Immature natural killer cell (primary cell): ENCODE measurements around the gene SRP14. TPM values are rescaled to one million over a fixed set of nuclear protein-coding genes. Genes with fewer than 3 reads are reported as not detected.

Experiments used
- DNase-seq, 3 donors: peaks; one replicate each; pipeline ENCODE4 v3.0.0; 2022; ENCODE audit warnings: mixed read lengths in 1 of 3
- H3K27ac Mint-ChIP-seq, 6 donors: one replicate each; pipeline ENCODE4 v1.8.0; 2020; ENCODE audit warnings: mixed read lengths in 6 of 6, mild to moderate bottlenecking in 5 of 6, inconsistent platforms in 4 of 6, moderate library complexity in 3 of 6
- H3K27me3 Mint-ChIP-seq, 3 donors: one replicate each; pipeline ENCODE4 v1.8.0; 2020 to 2021; ENCODE audit warnings: low read depth in 3 of 3, mild to moderate bottlenecking in 3 of 3, mixed read lengths in 3 of 3, moderate library complexity in 3 of 3, inconsistent platforms in 1 of 3
- H3K36me3 Mint-ChIP-seq, 3 donors: one replicate each; pipeline ENCODE4 v1.8.0; 2020; ENCODE audit warnings: mixed read lengths in 3 of 3, inconsistent platforms in 2 of 3, mild to moderate bottlenecking in 2 of 3
- H3K4me1 Mint-ChIP-seq, 2 donors: one replicate each; pipeline ENCODE4 v1.8.0; 2020; ENCODE audit warnings: inconsistent platforms in 2 of 2, mild to moderate bottlenecking in 2 of 2, mixed read lengths in 2 of 2, moderate library complexity in 1 of 2
- H3K4me3 Mint-ChIP-seq, 5 donors: one replicate each; pipeline ENCODE4 v1.8.0; 2020; ENCODE audit warnings: mild to moderate bottlenecking in 5 of 5, mixed read lengths in 5 of 5, inconsistent platforms in 3 of 5, moderate library complexity in 3 of 5
- H3K9me3 Mint-ChIP-seq, 6 donors: one replicate each; pipeline ENCODE4 v1.8.0; 2020; ENCODE audit warnings: mild to moderate bottlenecking in 6 of 6, mixed read lengths in 6 of 6, inconsistent platforms in 4 of 6, moderate library complexity in 3 of 6
- polyA plus RNA-seq, 3 donors: library from polyadenylated mRNA; unstranded; fragments of 300-500 nt; fragmentation: Illumina TruSeq; gene quantifications; one replicate each; pipeline ENCODE4 v1.2.3, GENCODE V29; 2021

Gene SRP14
- polyA plus RNA-seq, 3 donors from 2014 or later, result 744 to 1,102 (median 786) TPM

GRCh38 chr15:40061212-40061901 is 22.4 kb upstream of the SRP14 start:
- H3K9me3 Mint-ChIP-seq, result no peaks in the 10 kb centered on the region
- H3K4me3 Mint-ChIP-seq, result no peak overlapping the region
- H3K27ac Mint-ChIP-seq, result no peak overlapping the region
- no peak for DNase-seq
- H3K36me3 Mint-ChIP-seq, result no peaks in the 10 kb centered on the region
- H3K4me1 Mint-ChIP-seq, result no peaks in the 10 kb centered on the region
- peaks cover 0 to 2% (median 0%) of the 10 kb centered on the region in 3 donors for H3K27me3 Mint-ChIP-seq

GRCh38 chr15:40060236-40060961 is 21.4 kb upstream of the SRP14 start:
- H3K9me3 Mint-ChIP-seq, result no peaks in the 10 kb centered on the region
- H3K36me3 Mint-ChIP-seq, result no peaks in the 10 kb centered on the region
- H3K4me3 Mint-ChIP-seq, result no peak overlapping the region
- H3K27me3 Mint-ChIP-seq, result peaks cover 0 to 2% (median 0%) of the 10 kb centered on the region in 3 donors
- H3K27ac Mint-ChIP-seq, result no peak overlapping the region
- H3K4me1 Mint-ChIP-seq, result no peaks in the 10 kb centered on the region
- no peak for DNase-seq

GRCh38 chr15:40059821-40060220 is 20.8 kb upstream of the SRP14 start:
- no peaks in the 10 kb centered on the region for H3K36me3 Mint-ChIP-seq
- no peak overlapping the region for H3K27ac Mint-ChIP-seq
- H3K4me3 Mint-ChIP-seq, result no peak overlapping the region
- peaks cover 5% of the 10 kb centered on the region in 2 donors for H3K4me1 Mint-ChIP-seq
- peaks cover 0 to under 1% (median 0%) of the 10 kb centered on the region in 3 donors for H3K27me3 Mint-ChIP-seq
- no peaks in the 10 kb centered on the region for H3K9me3 Mint-ChIP-seq
- no peak for DNase-seq

- no peaks in the 10 kb centered on the region for H3K9me3 Mint-ChIP-seq
- H3K4me3 Mint-ChIP-seq, result no peak overlapping the region
- no peak overlapping the region for H3K27ac Mint-ChIP-seq
- peaks cover 11 to 16% of the 10 kb centered on the region in 2 donors for H3K4me1 Mint-ChIP-seq
- no peaks in the 10 kb centered on the region for H3K27me3 Mint-ChIP-seq
- DNase-seq, result no peak
- H3K36me3 Mint-ChIP-seq, result no peaks in the 10 kb centered on the region
Measured at GRCh38 chr15:40058476-40059140, 19.6 kb upstream of the SRP14 start.

- Mint-ChIP-seq H3K27ac (no peak overlapping the region), H3K4me1 (peaks cover 15 to 26% of the 10 kb centered on the region in 2 donors), H3K9me3 (no peaks in the 10 kb centered on the region), H3K36me3 (no peaks in the 10 kb centered on the region), H3K27me3 (peaks cover 0 to 2% (median 0%) of the 10 kb centered on the region in 3 donors), H3K4me3 (no peak overlapping the region)
- no peak for DNase-seq
Measured at GRCh38 chr15:40055576-40056293, 16.8 kb upstream of the SRP14 start.

- Mint-ChIP-seq H3K27ac (peak overlapping the region in 1 of 6 donors; percentile 81), H3K4me3 (peak overlapping the region in 1 of 5 donors; percentile 30)
Measured at GRCh38 chr15:40054855-40055575, 16.0 kb upstream of the SRP14 start.

GRCh38 chr15:40054605-40054854 is 15.5 kb upstream of the SRP14 start:
- peaks cover 0 to 3% (median 0%) of the 10 kb centered on the region in 3 donors for H3K36me3 Mint-ChIP-seq
- no peak overlapping the region for H3K27ac Mint-ChIP-seq
- H3K27me3 Mint-ChIP-seq, result peaks cover 0 to 6% (median 2%) of the 10 kb centered on the region in 3 donors
- H3K9me3 Mint-ChIP-seq, result no peaks in the 10 kb centered on the region
- no peak overlapping the region for H3K4me3 Mint-ChIP-seq
- H3K4me1 Mint-ChIP-seq, result peaks cover 25 to 37% of the 10 kb centered on the region in 2 donors
- no peak for DNase-seq

More at GRCh38 chr15:40054855-40055575, 16.0 kb upstream of the SRP14 start:
- peaks cover 0 to 5% (median 2%) of the 10 kb centered on the region in 3 donors for H3K27me3 Mint-ChIP-seq
- peaks cover 0 to 2% (median 0%) of the 10 kb centered on the region in 3 donors for H3K36me3 Mint-ChIP-seq
- DNase-seq, result no peak
- H3K4me1 Mint-ChIP-seq, result peaks cover 20 to 32% of the 10 kb centered on the region in 2 donors
- no peaks in the 10 kb centered on the region for H3K9me3 Mint-ChIP-seq

- H3K27ac Mint-ChIP-seq, result peak overlapping the region in 1 of 6 donors; percentile 18
- H3K9me3 Mint-ChIP-seq, result no peaks in the 10 kb centered on the region
- H3K4me3 Mint-ChIP-seq, result no peak overlapping the region
- H3K27me3 Mint-ChIP-seq, result peaks cover 0 to 6% (median 2%) of the 10 kb centered on the region in 3 donors
- H3K4me1 Mint-ChIP-seq, result peaks cover 30 to 42% of the 10 kb centered on the region in 2 donors
- peaks cover 0 to 3% (median 0%) of the 10 kb centered on the region in 3 donors for H3K36me3 Mint-ChIP-seq
- DNase-seq, result no peak
Measured at GRCh38 chr15:40053831-40054604, 15.0 kb upstream of the SRP14 start.

GRCh38 chr15:40053079-40053830 is 14.3 kb upstream of the SRP14 start:
- Mint-ChIP-seq H3K4me3 (no peak overlapping the region), H3K27me3 (peaks cover 0 to 6% (median 2%) of the 10 kb centered on the region in 3 donors), H3K27ac (peak overlapping the region in 1 of 6 donors; percentile 18)

GRCh38 chr15:40052604-40053003 is 13.6 kb upstream of the SRP14 start:
- peaks cover 0 to 6% (median 2%) of the 10 kb centered on the region in 3 donors for H3K27me3 Mint-ChIP-seq
- DNase-seq, result no peak
- H3K4me3 Mint-ChIP-seq, result no peak overlapping the region
- H3K9me3 Mint-ChIP-seq, result no peaks in the 10 kb centered on the region
- peaks cover 0 to 3% (median 0%) of the 10 kb centered on the region in 3 donors for H3K36me3 Mint-ChIP-seq
- H3K27ac Mint-ChIP-seq, result peak overlapping the region in 2 of 6 donors; percentile 4 to 25
- peaks cover 43 to 56% of the 10 kb centered on the region in 2 donors for H3K4me1 Mint-ChIP-seq

More at GRCh38 chr15:40053079-40053830, 14.3 kb upstream of the SRP14 start:
- H3K36me3 Mint-ChIP-seq, result peaks cover 0 to 3% (median 0%) of the 10 kb centered on the region in 3 donors
- DNase-seq, result no peak
- H3K9me3 Mint-ChIP-seq, result no peaks in the 10 kb centered on the region
- peaks cover 36 to 49% of the 10 kb centered on the region in 2 donors for H3K4me1 Mint-ChIP-seq

- Mint-ChIP-seq H3K27me3 (peaks cover 0 to 6% (median 2%) of the 10 kb centered on the region in 3 donors), H3K4me3 (no peak overlapping the region), H3K36me3 (peaks cover 0 to 3% (median 0%) of the 10 kb centered on the region in 3 donors), H3K27ac (peak overlapping the region in 5 of 6 donors; percentile 2 to 54 (median 24)), H3K9me3 (no peaks in the 10 kb centered on the region), H3K4me1 (peaks cover 50 to 64% of the 10 kb centered on the region in 2 donors)
- DNase-seq, result no peak
Measured at GRCh38 chr15:40051616-40052415, 12.8 kb upstream of the SRP14 start.
